GM19239 (cell line): ENCODE results near the gene CD300A.

Experiments used
- DNase-seq: peaks from one replicate; pipeline ENCODE4 v3.0.0; 2011; ENCODE audit warnings: low spot score; ENCODE audit not compliant: insufficient read length
- FAIRE-seq: peaks from 2 replicates; lab custom pipeline; 2011; peaks lifted over from hg19 to GRCh38; lab: Jason Lieb, UNC

The CD300A gene

DNA sequence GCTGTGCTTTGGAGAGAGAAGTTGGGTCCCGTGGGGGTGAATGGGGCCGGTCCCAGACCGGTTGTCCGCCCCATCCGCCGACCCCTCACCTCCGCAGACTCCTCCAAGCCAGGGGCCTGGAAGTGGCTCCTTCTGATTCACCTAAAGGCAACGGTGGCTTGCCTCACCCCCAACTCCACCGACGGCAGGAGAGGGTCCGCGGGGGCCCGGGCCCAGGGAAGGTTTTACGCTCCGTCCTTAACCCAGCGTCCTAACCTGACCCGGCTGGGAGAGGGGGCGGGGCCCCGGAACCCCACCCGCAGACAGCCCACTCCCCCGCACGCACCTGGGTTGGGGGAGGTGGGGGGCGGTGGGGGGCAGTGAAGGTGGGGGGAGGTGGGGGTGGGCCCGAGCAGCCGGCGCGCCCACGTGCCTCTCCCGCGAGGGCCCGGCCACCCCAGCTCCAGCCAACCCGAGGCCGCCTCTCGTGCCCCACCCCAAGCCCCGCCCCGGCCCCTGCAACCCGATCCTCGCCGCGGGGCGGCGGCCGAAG is 12.7 kb upstream of the CD300A start:
- FAIRE-seq: no peak
- DNase-seq: peak; percentile 98

DNA sequence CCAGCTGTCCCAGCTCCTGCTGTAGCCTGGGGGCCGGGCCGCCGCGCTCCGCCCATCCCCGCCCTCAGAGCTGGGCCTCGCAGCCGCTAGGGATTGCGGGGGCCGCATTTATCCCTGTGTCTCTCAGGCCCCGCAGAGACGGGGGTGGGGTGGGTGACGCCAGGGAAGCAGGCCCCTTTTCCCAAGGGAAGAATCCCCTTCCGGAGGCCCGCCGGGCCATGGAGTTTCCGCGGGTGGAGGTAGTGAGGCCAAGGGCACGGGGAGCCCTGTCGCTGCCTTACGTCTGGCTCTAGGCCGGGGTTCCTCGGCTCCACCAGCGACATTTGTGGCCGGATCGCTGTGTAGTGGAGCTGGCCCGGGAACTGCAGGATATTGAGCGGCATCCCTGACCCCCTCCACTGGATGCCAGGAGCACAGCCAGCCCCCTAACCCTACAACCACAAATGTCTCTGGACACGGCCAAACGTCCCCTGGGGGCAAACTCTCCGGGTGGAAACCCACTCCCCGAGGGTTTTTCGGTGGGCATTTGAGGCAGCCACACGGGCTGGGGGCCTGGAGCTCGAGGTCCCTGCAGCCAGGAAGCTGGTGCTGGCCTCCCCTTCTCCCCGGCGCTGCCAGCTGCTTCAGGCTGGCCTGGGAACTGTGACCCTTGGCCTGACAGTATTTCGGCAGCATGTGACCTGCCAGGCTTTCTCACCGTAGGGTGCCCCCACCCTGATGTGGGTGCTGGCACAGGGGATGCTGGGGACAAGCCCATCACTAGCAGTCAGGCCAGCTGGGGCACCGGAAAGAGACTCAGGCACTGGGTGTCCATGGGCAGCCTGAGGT is 12.0 kb upstream of the CD300A start:
- DNase-seq (no peak), FAIRE-seq (peak; percentile 79)

DNA sequence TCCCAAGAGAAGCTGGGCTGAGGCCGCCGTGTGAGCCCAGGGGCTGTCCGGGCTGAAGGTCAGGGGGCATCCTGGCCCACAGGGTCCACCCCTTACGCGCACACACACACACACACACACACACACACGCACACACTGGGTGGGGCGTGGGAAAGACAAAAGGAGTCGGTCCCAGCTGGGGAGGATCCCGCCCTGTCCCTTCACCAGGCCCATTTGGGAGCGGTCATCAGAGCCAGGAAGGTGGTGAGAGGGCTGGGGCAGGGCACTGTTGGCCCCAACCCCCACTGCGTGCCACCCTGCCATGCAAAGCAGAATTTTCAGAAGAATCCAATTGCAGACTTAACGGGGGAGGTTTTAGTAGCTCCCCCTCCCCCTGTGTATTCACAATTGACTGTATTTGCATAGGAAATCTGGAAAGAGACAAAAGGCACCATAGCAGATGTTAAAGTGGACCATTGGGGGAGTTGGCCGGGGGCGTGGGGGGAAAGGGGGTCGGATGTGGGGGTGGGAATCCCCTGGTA is 11.3 kb upstream of the CD300A start:
- no peak for DNase-seq

DNA sequence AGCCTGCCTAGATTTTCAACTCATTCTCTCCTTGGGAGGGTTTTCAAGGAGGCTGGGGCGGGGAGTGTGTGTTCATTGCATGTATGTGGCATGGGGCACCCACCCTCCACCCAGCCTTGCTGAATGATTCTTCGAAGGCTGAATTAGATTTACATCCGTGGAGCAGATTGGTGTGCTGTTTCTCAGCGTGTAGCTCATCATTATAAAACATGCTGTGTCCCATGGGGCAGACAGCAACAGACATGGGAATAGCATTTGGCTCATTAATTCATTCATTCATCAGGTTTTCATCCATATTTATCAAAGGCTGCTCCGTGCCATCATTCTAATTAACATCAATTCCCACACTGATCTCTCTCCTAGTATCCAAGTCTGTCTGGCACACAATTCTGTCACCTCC is 10.6 kb upstream of the CD300A start:
- DNase-seq (no peak), FAIRE-seq (no peak)

More for the DNA sequence above, 11.3 kb upstream of the CD300A start:
- no peak for FAIRE-seq

DNA sequence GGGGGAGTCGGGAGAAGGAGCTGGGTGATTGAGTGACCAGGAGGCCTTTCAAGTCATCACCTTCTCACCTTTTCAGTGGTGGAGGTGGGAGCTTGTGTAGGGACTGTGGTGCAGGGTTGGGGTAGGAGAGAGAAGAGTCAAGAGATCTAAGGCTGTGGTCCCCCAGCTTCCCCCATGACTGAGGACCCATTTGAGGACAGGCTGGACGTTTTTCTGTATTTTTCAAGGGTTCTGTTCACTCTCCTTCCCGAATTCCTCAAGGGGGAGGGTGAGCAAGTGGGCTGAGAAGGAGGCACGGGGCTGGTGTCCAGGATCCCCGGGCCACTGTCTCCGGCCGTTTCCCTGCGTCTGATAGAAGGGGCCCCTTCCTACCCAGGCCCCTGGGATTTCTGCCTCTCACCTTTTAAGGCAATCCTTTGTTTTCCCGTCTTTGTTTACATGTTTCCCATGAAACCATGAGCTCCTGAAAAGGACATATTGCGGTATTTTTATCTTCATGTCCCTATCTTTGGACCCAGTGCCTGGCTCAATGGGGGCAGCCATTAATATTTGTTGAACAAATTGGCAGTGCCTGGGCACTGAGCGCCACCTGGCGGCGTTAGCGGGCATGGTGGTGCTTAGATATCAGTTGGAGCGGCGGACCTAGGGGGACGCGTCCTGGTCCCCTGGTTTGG is 9.2 kb upstream of the CD300A start:
- peak; percentile 95 for FAIRE-seq
- peak; percentile 51 for DNase-seq

DNA sequence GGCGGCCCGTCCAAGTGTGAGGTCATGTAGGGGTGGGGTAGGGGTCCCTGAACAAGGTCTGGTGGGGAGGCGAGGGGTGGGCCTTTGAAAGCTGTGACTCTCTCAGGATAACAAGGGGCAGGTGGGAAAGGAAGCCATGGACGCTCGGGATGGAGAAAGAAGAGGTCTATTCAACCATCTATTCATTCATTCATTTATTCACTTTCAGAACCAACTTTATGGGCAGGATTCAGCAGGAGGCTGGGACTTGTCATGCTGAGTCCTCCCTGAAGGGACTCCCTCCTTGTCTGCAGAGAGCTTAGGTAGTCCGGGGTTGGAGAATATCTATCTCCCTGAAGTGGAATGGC is 8.6 kb upstream of the CD300A start:
- FAIRE-seq (no peak), DNase-seq (no peak)

- DNase-seq (no peak), FAIRE-seq (no peak)
These were observed 7.6 kb upstream of the CD300A start for GRCh38 chr17:74458835-74459234.

DNA sequence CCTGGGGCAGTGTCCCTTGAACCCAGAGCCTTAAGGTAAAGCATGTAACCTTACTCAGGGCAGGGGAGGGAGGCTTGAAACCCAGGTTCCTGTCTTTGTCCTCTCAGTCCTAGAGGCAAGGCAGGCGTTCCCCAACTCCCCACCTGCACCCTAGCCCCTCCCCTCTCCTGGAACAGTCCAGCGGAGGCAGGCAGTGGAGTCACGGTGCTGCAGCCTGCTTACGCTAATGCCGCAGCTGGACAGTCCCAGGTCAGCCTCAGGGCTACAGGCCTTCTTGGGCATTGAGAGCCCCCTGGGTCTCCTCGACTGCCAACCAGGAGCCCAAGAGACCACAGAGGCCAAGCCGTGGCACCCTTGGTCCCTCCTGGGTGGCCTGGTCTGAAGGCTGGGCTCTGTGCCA is 6.8 kb upstream of the CD300A start:
- DNase-seq (no peak), FAIRE-seq (no peak)

DNA sequence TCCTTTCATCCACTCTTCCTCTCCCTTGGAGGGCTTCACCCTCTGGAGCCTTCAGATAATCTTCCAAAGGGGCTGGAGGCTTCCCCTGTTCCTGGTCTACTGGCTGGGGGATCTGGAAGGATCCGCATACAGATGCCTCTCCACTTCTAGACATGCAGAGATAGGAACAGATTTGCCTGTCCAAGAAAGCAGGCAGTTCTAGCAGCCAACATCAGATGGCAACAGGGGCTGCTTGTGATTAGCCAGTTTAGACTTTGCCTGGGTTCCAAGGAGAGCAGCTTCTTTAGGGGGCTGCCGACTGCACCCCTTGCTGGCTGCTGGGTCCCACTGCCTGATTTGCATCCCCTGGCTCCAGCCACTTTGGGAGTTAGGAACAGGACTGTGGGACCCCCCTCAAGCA is 6.2 kb upstream of the CD300A start:
- FAIRE-seq: no peak

GRCh38 chr17:74460996-74461395 is 5.4 kb upstream of the CD300A start:
- DNase-seq (no peak), FAIRE-seq (no peak)

More for the DNA sequence above, 6.2 kb upstream of the CD300A start:
- DNase-seq: no peak

DNA sequence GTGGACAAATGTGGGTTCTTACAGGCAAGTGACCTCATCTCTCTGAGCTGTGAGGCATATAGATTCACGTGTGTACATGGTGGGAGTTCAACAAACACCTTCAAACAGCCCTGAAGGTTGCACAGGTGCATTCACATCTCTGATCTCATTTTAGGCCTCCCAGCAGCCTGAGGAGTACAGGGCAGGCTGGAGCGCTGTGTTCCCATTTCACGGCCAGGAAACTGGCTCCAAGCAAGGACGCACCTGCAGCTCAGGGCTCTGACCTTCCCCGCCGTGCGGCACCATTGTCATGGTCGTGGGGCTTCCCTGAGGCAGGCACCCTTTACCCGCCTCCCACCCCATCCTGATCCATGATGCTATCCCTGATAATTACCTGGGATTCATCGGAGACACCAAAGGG is 4.8 kb upstream of the CD300A start:
- no peak for DNase-seq
- FAIRE-seq: no peak

DNA sequence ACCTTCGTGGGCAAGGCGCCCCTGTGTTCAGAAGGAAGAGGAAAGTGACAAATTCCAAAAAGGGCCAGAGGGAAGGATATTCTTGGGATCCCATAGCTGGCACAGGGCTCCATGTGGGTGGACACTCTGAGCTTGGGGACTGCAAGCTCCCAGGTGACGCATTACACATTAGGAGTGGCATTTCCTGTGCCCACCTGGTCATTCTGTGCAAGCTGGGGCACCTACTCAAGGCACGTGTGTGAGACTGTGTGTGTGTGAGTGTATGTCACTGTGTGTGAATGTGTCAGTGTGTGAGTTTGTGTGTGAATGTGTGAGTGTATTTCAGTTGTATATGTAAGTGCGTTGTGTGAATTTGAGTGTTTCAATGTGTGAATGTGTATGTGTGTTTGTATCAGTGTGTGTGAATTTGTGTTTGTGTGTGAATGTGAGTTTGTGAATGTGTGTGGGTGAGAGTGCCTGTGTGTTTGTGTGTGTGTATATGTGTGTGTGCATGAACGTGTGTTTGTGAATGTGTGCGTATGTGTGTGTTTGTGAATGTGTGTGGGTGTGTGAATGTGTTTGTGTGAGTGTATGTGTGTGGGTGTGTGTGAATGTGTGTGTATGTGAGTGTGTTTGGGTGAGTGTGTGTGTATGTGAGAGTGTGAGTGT is 1.6 kb upstream of the CD300A start:
- DNase-seq (no peak), FAIRE-seq (peak; percentile 45)

GRCh38 chr17:74465378-74466110 is 890 bp upstream of the CD300A start:
- DNase-seq: no peak
- no peak for FAIRE-seq

DNA sequence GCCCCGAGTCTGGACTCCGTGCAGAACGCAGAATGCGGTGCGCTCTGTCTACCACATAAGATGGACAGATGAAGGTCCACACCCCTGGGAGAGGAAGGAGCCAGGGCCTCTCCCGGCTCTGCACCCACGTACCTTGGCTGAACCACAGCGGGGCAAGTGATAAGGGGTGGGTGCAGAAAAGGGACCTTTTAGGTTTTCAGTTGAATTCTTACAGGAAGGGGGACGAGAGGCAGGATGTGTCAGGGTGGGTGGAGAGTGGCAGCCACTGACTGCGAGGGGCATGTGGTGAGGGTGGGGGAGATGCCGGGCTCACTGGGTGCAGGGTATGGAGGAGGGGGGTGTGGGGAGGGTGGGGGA is 372 bp downstream of the CD300A start:
- FAIRE-seq (peak; percentile 39), DNase-seq (no peak)

GRCh38 chr17:74467221-74467951 is 952 bp downstream of the CD300A start:
- DNase-seq: peak; percentile 79

GRCh38 chr17:74471341-74471740 is 4.9 kb downstream of the CD300A start:
- FAIRE-seq (no peak), DNase-seq (no peak)

More at GRCh38 chr17:74467221-74467951, 952 bp downstream of the CD300A start:
- FAIRE-seq: peak; percentile 95

DNA sequence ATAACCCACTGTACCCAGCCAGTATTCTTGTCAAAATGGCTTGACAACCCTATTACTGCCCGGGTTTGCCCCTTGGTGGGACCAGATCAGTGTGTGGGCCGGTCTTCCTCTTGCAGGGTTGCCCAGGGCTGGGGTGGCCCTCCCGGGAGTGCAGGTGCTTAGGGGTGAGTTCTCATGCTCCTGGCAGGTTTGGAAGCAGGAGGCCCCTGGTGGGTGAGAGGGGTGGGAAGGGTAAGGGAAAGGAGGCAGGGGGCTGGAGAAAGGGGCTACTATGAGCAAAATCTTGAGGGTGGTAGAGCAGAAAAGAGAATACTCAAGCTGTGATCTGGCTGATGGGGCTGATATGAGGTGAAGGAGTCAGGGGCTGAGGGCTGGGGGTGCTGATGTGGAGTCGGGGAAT is 6.5 kb downstream of the CD300A start:
- FAIRE-seq (no peak), DNase-seq (no peak)

GRCh38 chr17:74473294-74473693 is 6.9 kb downstream of the CD300A start:
- no peak for DNase-seq
- no peak for FAIRE-seq

DNA sequence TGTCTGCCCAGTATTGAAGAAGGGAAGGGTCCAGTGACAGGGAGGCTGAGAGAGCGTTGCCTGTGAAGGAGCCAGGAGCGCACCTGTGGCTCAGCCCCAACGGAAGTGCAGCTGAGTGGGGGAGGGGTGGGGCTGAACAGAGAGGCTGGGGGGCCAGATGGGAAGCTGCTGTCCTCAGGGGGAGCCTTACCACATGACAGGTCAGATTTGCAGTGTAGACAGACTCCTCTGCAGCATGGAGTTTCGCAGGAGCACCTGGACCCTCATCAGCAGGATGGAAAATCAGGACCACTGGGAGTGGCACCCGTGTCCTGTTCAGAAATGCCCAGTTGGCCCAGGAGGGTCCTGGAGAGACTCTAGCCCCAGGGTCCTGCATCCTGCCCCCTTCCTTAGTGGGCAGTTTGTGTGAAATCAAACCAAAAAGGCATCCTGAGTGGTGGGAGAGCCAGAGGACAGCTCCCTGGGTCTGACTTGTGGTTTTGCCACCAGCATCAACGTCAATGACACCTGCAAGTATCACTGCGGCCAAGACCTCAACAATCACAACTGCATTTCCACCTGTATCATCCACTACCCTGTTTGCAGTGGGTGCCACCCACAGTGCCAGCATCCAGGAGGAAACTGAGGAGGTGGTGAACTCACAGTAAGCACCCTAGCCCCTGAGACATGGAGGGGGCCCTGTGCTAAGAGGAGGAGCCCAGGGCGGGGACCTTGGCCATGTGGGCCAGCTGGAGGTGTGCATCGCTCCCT is 7.8 kb downstream of the CD300A start:
- FAIRE-seq (no peak), DNase-seq (no peak)
